Prostate gland (tissue), 2 donors: ENCODE measurements around the gene PEX1.

ENCODE experiments used
- POLR2A ChIP-seq: fragments of 450-650 bp; IDR thresholded peaks from one replicate; pipeline ENCODE4 v1.6.1; 2016; ENCODE audit warnings: antibody characterized with exemption, mild to moderate bottlenecking
- POLR2AphosphoS5 ChIP-seq: sonication (generic); formaldehyde crosslinking; IDR thresholded peaks from one replicate; pipeline ENCODE4 v1.6.1; 2017; ENCODE audit warnings: antibody characterized with exemption
- TF ChIP-seq, protein P1 (sequence below), 4 experiments: fragments of 200-600 bp in 2 of 4; fragments of 450-650 bp in 2 of 4; sonication (generic) in 2 of 4; IDR thresholded peaks; 1 replicate in 3 of 4; 2 replicates in 1 of 4; pipeline ENCODE4 v1.5.1; 2016 to 2019; ENCODE audit warnings: antibody characterized with exemption in 4 of 4, mild to moderate bottlenecking in 2 of 4, moderate library complexity in 2 of 4

DNA sequence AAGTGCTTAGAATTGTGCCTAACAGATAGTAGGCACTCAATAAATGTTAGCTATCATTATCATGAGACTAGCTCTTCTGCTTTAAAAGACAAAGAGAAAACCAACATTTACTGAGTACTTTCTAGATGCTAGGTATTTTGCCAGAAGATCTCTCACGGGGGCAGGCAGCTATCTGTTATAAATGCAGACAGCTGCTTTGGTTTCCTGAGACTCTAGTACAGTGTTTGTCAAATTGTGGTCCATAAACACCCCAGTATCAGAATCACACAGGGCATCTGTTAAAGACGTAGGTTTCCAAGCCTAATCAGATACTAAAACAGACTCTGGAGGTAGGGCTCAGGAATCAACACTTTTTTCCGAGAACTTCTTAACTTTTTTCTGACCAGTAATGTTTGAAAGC lies 48.0 kb upstream of the PEX1 start:
- TF ChIP-seq, protein P1, sequence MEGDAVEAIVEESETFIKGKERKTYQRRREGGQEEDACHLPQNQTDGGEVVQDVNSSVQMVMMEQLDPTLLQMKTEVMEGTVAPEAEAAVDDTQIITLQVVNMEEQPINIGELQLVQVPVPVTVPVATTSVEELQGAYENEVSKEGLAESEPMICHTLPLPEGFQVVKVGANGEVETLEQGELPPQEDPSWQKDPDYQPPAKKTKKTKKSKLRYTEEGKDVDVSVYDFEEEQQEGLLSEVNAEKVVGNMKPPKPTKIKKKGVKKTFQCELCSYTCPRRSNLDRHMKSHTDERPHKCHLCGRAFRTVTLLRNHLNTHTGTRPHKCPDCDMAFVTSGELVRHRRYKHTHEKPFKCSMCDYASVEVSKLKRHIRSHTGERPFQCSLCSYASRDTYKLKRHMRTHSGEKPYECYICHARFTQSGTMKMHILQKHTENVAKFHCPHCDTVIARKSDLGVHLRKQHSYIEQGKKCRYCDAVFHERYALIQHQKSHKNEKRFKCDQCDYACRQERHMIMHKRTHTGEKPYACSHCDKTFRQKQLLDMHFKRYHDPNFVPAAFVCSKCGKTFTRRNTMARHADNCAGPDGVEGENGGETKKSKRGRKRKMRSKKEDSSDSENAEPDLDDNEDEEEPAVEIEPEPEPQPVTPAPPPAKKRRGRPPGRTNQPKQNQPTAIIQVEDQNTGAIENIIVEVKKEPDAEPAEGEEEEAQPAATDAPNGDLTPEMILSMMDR (IDR thresholded peaks at IDR 0.05), result no peak
- no peak for TF ChIP-seq POLR2AphosphoS5
- no peak for TF ChIP-seq POLR2A
